Lower leg skin (tissue), 4 donors: ENCODE data around the gene OBSL1. TPM values are rescaled to one million over a fixed set of nuclear protein-coding genes. Genes with fewer than 3 reads are reported as not detected.
A peak's percentile ranks its signal among the peaks of the same experiment; 100 is the strongest.

Experiments
- DNase-seq, 2 donors: peaks; one replicate each; pipeline ENCODE4 v3.0.0-alpha.2; 2019; ENCODE audit warnings: low spot score in 2 of 2
- H3K4me3 ChIP-seq: fragments of 200-600 bp; sonication (generic); 2 replicates; pipeline ENCODE4 v1.5.1; 2017; ENCODE audit warnings: mild to moderate bottlenecking, low read depth; ENCODE audit not compliant: poor library complexity, severe bottlenecking
- POLR2A ChIP-seq, 2 donors: fragments of 450-650 bp; IDR thresholded peaks; one replicate each; pipeline ENCODE4 v1.6.1; 2016 to 2017; ENCODE audit warnings: antibody characterized with exemption in 2 of 2, mild to moderate bottlenecking in 1 of 2, moderate library complexity in 1 of 2
- WGBS, 2 donors: methylation state at CpG; one replicate each; pipeline ENCODE4 v1.1.5; 2018; 5-methylcytosine and 5-hydroxymethylcytosine counted together
- intact Hi-C: fragments of 100-400 bp; cut with DNase I; formaldehyde crosslinking; loops from one replicate; pipeline ENCODE4 v1.15.0; 2023; ENCODE audit warnings: low total_unique reads
- total RNA-seq, 4 donors: library from RNA; depleted of rRNA; stranded (reverse); fragments of >200 nt; gene quantifications; one replicate each; pipeline ENCODE4 v1.1.0, GENCODE V29; 2016
- TF ChIP-seq, protein P1 (sequence below), 3 donors: fragments of 450-650 bp; IDR thresholded peaks; one replicate each; pipeline ENCODE4 v1.5.1; 2016; ENCODE audit warnings: antibody characterized with exemption in 3 of 3, mild to moderate bottlenecking in 3 of 3, moderate library complexity in 2 of 3

Gene OBSL1
- total RNA-seq, 4 donors from 2014 or later = 34.2 to 52.7 (median 42.7) TPM

DNA sequence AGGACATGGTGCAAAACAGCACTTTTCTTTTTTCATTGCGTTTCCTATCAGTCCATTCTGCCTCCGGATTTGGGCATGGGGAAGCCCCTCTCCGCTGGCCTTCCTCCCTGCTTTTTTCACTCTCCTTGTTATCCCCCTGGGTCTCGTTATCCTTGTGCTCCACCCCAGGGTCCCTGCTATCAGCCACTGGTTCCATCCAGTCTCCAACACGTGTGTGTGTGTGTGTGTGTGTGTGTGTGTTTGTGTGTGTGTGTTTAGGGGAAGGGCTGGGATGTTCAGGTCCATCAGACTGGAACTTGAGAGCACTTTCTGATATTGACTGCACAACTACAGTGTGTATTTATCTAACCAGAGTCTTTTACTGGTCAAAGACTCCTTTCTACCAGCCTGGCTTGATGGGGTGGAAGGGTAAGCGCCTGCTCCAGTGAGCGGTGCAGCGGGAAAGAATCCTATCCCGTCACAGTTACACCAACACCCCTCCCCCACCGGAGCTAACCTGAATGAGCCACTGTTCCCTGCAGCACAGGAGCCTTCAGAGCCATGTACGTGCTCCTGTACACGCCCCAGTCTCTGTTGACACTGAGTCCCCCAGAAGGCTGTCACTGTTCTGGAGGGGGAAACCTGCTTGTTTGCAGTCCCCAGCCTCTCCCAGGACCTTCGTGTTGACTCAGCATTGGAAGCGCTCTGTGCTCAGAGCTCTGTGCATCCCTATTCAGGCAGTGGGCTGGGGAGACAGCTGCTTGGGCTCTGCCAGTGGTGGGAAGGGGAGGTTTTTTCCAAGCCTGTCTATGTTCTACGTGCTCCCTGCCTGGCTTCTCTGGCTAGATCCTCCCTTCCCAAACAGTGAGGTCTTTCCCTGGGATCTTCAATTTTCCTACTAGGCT, 5.4 kb upstream of the OBSL1 start:
- TF ChIP-seq POLR2A (IDR thresholded peaks at IDR 0.05) = no peak
- TF ChIP-seq, protein P1, sequence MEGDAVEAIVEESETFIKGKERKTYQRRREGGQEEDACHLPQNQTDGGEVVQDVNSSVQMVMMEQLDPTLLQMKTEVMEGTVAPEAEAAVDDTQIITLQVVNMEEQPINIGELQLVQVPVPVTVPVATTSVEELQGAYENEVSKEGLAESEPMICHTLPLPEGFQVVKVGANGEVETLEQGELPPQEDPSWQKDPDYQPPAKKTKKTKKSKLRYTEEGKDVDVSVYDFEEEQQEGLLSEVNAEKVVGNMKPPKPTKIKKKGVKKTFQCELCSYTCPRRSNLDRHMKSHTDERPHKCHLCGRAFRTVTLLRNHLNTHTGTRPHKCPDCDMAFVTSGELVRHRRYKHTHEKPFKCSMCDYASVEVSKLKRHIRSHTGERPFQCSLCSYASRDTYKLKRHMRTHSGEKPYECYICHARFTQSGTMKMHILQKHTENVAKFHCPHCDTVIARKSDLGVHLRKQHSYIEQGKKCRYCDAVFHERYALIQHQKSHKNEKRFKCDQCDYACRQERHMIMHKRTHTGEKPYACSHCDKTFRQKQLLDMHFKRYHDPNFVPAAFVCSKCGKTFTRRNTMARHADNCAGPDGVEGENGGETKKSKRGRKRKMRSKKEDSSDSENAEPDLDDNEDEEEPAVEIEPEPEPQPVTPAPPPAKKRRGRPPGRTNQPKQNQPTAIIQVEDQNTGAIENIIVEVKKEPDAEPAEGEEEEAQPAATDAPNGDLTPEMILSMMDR (IDR thresholded peaks at IDR 0.05) = peak in 1 of 3 donors; percentile 65
- no peak overlapping the region for H3K4me3 ChIP-seq
- 19 to 32% methylated on average over 13 to 15 of the region's 15 CpGs for WGBS, 2 donors
- intact Hi-C loops = no loop called here
- no peak for DNase-seq

DNA sequence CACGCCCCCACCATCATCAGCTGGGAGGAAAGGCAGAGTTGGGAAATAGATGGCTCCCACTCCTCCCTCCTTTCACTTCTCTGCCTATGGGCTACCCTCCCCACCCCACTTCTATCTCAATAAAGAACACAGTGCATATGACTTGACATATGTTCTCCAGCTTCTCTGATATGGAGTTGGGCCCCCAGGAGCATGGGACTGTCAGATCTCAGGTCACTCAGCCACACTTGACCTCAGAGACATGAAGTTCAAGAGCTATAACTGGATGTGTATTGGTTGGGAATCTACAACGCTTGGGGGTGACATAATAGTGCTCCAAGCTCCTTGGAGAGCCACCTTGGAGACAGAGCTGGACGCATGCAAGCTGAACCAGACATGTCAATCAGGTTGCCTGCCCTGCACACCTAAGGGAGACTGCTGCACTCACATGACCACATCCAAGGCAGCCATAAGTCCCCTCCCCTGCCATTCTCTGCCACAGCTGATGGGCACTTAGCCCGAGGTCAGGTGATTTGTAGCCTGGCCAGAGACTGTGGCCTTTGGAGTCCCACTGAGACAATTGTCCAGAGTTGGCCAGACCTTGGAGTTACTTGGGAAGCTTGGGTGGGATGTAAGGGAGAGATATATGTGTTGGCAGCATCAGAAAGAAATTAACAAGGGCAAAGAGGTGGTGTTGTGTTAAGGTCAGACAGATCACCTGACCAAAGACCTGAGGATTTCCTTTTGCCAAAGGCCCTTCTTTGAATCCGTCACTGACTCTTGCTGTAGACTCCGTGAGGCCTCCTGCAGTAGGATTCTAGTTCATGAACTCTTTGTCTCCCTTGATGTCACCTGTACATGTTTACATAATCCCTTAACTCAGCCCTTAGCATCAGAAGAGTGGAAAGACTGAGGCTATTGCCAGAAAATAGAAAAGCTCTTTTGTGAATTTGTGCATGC, 4.5 kb upstream of the OBSL1 start:
- WGBS, 2 donors = 78 to 84% methylated on average over 6 of the region's 6 CpGs
- no peak for TF ChIP-seq POLR2A (IDR thresholded peaks at IDR 0.05)
- TF ChIP-seq, protein P1 (IDR thresholded peaks at IDR 0.05) = no peak
- intact Hi-C loops = no loop called here

DNA sequence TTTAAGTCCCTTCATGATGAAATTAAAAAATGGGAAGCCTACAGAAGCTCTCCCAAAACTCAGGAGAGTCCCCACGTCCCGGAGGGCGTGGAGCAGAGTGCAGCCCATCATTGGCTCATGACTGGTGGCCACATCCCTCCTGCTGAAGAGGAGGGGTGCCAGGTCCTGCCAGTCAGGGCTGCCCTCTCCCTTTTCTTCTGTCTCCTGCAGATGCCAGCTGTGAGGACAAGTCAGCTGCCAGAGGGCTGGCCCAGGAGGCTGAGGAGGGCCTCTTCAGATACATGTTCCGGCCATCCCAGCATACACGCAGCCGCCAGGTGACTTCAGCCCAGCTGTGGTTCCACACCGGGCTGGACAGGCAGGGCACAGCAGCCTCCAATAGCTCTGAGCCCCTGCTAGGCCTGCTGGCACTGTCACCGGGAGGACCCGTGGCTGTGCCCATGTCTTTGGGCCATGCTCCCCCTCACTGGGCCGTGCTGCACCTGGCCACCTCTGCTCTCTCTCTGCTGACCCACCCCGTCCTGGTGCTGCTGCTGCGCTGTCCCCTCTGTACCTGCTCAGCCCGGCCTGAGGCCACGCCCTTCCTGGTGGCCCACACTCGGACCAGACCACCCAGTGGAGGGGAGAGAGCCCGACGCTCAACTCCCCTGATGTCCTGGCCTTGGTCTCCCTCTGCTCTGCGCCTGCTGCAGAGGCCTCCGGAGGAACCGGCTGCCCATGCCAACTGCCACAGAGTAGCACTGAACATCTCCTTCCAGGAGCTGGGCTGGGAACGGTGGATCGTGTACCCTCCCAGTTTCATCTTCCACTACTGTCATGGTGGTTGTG, 3.4 kb upstream of the OBSL1 start:
- 79 to 81% methylated on average over 18 to 22 of the region's 22 CpGs for WGBS, 2 donors

More for the DNA sequence above, 4.5 kb upstream of the OBSL1 start:
- no peak for DNase-seq
- no peak overlapping the region for H3K4me3 ChIP-seq

DNA sequence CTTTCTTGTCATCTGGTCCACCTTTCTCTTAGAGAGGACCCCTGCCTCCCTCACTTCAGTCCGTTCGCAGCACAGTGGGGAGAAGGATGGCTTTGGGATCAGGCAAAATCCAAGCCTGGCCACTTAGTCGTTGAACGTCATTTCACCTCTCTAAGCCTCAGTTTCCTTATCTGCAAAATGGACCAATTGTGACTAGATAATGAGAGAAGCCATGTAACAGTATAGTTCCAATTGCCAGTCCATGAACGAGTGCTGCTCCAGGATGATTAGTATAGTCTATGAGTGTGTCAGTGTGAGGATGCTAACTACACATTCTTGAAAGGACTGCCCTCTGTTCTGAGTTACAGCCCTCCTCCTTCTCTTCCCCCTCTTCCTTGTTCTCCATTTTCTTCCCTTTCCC, 1.8 kb upstream of the OBSL1 start:
- intact Hi-C loops = no loop called here
- TF ChIP-seq, protein P1 (IDR thresholded peaks at IDR 0.05) = no peak
- no peak for TF ChIP-seq POLR2A (IDR thresholded peaks at IDR 0.05)
- DNase-seq = no peak
- H3K4me3 ChIP-seq = no peak overlapping the region
- 72 to 74% methylated on average over 5 of the region's 5 CpGs for WGBS, 2 donors

More for the DNA sequence above, 3.4 kb upstream of the OBSL1 start:
- H3K4me3 ChIP-seq = no peak overlapping the region
- no peak for DNase-seq
- intact Hi-C loops = no loop called here
- TF ChIP-seq, protein P1 (IDR thresholded peaks at IDR 0.05) = no peak
- no peak for TF ChIP-seq POLR2A (IDR thresholded peaks at IDR 0.05)
